Activated CD4-positive, alpha-beta T cell treated with anti-CD3 and anti-CD28 coated beads, Interleukin-2, Interleukin-6, amounts not matched to agents 100 ng/mL and 50 ng/mL, durations not matched to agents 16 hours and 8 hours (primary cell): ENCODE data around the gene ATG4B.
"Not testable (repeated sequence)": the region's sequence is repeated elsewhere in the genome, so short reads cannot be mapped to it uniquely, and the experiment has no call there.

ENCODE experiments used
- DNase-seq: peaks from one replicate; pipeline ENCODE4 v3.0.0-alpha.2; 2020

The ATG4B gene

GRCh38 chr2:241640165-241640795 is 2.8 kb downstream of the ATG4B start:
- DNase-seq: no peak

GRCh38 chr2:241641631-241642030 is 4.1 kb downstream of the ATG4B start:
- DNase-seq: no peak

GRCh38 chr2:241645056-241645914 is 7.8 kb downstream of the ATG4B start:
- no peak for DNase-seq

GRCh38 chr2:241645915-241646645 is 8.6 kb downstream of the ATG4B start:
- no peak for DNase-seq

- DNase-seq: no peak
These were observed 11.0 kb downstream of the ATG4B start for GRCh38 chr2:241648453-241648852.

- DNase-seq: no peak
These were observed 11.9 kb downstream of the ATG4B start for GRCh38 chr2:241649404-241649803.

GRCh38 chr2:241649927-241650326 is 12.4 kb downstream of the ATG4B start:
- DNase-seq: no peak

GRCh38 chr2:241652142-241652541 is 14.6 kb downstream of the ATG4B start:
- DNase-seq: no peak

- no peak for DNase-seq
These were observed 15.2 kb downstream of the ATG4B start for GRCh38 chr2:241652722-241653121.

- no peak for DNase-seq
These were observed 15.8 kb downstream of the ATG4B start for GRCh38 chr2:241653210-241653750.

GRCh38 chr2:241654551-241654950 is 17.1 kb downstream of the ATG4B start:
- no peak for DNase-seq

- DNase-seq: no peak
These were observed 18.2 kb downstream of the ATG4B start for GRCh38 chr2:241655516-241656189.

- DNase-seq: no peak
These were observed 18.8 kb downstream of the ATG4B start for GRCh38 chr2:241656190-241656741.

GRCh38 chr2:241657786-241658254 is 20.3 kb downstream of the ATG4B start:
- no peak for DNase-seq

- DNase-seq: no peak
These were observed 20.8 kb downstream of the ATG4B start for GRCh38 chr2:241658296-241658695.

GRCh38 chr2:241659150-241659739 is 21.8 kb downstream of the ATG4B start:
- peak; percentile 54 for DNase-seq

- no peak for DNase-seq
These were observed 23.2 kb downstream of the ATG4B start for GRCh38 chr2:241660593-241661213.

- not testable (repeated sequence) for DNase-seq
These were observed 25.2 kb downstream of the ATG4B start for GRCh38 chr2:241662731-241663130.

- no peak for DNase-seq
These were observed 28.4 kb downstream of the ATG4B start for GRCh38 chr2:241665731-241666440.

- no peak for DNase-seq
These were observed 29.3 kb downstream of the ATG4B start for GRCh38 chr2:241666627-241667400.
